ENCODE data around the gene TLL2.

DNA sequence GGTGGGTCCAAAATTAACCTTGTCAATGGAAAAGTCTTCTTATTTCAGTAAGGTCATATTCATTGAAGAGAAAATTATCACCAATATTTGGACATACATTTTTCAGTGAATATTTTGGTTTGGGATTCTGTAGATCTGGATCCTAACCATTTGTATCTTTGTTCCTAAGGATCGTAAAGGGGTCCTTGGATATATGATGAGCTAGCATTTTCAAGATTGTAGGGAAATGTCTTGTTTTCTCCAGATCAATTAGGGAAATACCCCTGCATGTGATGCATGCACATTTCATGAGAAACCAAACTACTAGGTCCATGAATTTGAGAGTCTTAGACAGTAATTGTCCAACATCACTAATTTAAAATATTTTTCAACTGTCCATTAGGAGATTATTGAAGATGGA is 191.5 kb downstream of the TLL2 start:
- TF ChIP-seq, protein P1, sequence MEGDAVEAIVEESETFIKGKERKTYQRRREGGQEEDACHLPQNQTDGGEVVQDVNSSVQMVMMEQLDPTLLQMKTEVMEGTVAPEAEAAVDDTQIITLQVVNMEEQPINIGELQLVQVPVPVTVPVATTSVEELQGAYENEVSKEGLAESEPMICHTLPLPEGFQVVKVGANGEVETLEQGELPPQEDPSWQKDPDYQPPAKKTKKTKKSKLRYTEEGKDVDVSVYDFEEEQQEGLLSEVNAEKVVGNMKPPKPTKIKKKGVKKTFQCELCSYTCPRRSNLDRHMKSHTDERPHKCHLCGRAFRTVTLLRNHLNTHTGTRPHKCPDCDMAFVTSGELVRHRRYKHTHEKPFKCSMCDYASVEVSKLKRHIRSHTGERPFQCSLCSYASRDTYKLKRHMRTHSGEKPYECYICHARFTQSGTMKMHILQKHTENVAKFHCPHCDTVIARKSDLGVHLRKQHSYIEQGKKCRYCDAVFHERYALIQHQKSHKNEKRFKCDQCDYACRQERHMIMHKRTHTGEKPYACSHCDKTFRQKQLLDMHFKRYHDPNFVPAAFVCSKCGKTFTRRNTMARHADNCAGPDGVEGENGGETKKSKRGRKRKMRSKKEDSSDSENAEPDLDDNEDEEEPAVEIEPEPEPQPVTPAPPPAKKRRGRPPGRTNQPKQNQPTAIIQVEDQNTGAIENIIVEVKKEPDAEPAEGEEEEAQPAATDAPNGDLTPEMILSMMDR (IDR thresholded peaks at IDR 0.05): no peak
- TF ChIP-seq, protein P2, sequence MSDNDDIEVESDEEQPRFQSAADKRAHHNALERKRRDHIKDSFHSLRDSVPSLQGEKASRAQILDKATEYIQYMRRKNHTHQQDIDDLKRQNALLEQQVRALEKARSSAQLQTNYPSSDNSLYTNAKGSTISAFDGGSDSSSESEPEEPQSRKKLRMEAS (CRISPR knock-in tag; IDR thresholded peaks at IDR 0.05): no peak
- TF ChIP-seq, protein P3, sequence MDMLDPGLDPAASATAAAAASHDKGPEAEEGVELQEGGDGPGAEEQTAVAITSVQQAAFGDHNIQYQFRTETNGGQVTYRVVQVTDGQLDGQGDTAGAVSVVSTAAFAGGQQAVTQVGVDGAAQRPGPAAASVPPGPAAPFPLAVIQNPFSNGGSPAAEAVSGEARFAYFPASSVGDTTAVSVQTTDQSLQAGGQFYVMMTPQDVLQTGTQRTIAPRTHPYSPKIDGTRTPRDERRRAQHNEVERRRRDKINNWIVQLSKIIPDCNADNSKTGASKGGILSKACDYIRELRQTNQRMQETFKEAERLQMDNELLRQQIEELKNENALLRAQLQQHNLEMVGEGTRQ (CRISPR knock-in tag; IDR thresholded peaks at IDR 0.05): no peak
- TF ChIP-seq FOXK1 (CRISPR knock-in tag; IDR thresholded peaks at IDR 0.05): no peak

Measured in WTC11 (cell line).